NCI-H1436 treated with DMSO at 0.1 percent for 48 hours (cell line): ENCODE measurements around the gene PDZRN4.

Experiments
- DNase-seq: peaks from one replicate; lab custom pipeline; 2025; lab: John Stamatoyannopoulos, UW

PDZRN4 gene

DNA sequence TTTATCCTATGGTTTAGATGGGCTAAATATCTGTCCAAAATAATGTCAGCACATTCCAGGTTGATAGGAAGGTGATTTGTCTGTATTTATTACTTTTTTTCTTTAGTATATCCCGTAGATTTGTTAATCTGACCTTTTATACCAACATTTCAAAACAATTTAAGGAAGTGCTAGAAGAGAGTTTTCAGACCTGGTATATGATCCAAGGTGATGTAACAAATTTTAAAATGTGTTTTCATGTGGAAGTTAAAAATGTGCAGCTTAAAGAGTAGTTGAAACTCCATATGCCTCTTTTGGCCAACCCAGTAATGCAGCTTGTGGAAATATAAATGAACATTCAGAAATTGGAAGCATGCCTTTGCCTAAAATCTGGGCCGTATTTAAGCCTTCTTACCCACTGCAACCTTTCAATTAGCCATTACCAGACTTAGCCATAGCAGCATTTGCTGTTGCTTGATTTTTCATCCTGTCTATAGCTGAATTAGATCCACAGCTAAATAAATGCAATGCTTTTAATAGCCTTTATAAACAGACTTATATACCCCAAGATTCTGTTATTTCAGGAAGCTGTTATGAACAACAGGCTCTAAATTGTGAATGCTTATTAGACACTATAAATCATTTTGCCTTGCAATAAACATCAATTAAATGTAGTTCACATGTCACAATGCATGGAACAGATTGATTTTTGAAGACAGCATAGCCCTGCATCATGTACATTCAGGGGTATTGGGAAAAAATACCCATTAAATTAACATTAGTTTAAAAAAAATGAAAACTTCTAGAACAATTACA is 271.2 kb downstream of the PDZRN4 start:
- no peak for DNase-seq

GRCh38 chr12:41459906-41460214 is 271.7 kb downstream of the PDZRN4 start:
- no peak for DNase-seq

DNA sequence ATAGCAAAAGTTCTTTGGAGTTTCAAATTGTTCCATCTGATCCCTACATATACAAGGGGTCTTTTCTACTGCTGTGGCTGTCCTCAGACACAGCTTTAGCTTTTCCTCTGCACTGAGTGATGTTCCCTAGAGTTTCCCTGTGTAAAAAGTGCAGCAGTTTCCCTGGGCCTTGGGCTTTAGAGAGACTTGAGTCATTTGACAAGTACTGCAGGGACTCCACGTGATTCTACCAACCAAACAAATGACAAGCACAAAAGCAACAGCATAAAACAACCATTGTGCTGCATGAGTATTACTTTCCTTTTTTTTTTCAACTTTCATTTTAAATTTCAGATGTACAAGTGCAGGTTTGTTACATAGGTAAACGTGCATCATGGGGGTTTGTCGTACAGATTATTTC is 272.8 kb downstream of the PDZRN4 start:
- DNase-seq: no peak

GRCh38 chr12:41462312-41462711 is 274.2 kb downstream of the PDZRN4 start:
- DNase-seq: no peak

GRCh38 chr12:41465526-41465925 is 277.4 kb downstream of the PDZRN4 start:
- DNase-seq: no peak

- no peak for DNase-seq
Observed at GRCh38 chr12:41466300-41466699, 278.2 kb downstream of the PDZRN4 start.

DNA sequence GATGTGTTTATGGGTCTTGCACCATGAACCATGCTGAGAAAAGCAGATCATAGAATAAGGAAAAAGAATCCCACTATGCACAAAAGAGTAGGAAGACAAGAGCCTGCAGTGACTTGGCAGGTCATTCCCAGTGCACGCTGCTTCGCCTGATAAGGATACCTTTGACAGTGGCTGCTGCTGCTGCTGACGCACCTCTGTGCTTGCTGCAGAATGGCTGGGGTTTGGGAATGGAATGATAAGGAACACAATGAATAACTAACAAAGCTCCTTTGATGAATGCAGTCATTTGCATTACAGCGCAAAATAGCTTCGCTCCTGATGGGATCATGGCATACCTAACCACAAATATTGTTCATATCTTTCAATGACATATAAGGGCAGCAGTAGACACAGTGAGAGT is 278.7 kb downstream of the PDZRN4 start:
- DNase-seq: no peak

GRCh38 chr12:41467591-41468325 is 279.6 kb downstream of the PDZRN4 start:
- no peak for DNase-seq

DNA sequence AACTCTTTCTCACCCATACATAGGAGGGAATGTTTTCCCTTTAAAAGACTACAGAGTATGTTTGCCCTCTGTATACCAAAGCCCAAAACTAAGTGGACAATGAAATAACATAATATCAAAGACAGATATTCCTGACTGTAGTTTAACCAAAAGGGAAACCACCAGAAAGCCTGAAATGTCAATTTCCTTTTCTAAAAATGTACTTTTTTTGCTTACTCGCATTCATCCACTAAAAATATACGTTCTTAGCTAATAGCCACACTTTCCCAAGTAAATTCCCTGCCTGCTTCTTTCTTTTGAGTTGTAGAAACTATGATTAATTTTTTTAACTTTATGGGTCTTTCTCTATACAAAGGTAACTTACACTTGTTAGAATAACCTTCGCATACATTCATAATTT is 280.2 kb downstream of the PDZRN4 start:
- DNase-seq: no peak

GRCh38 chr12:41468756-41469155 is 280.6 kb downstream of the PDZRN4 start:
- no peak for DNase-seq

DNA sequence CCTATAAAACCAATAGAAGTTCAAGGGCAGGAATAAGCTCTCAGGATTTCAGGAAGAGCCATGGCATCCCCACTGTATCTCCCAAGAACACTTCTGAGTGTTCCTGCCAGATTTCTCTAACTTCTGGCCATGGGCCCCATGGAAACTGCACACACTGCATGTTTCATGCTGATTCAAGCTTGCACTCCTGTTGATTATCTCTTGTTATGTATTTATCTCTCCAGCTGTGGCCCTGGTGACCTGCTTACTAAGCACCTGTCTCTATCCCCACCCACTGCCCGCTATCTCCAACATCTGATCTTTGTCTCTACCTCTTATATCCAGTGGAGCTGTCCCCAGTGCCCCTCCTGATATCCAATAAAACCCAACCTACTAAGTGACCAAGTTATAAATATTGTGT is 285.3 kb downstream of the PDZRN4 start:
- DNase-seq: no peak

DNA sequence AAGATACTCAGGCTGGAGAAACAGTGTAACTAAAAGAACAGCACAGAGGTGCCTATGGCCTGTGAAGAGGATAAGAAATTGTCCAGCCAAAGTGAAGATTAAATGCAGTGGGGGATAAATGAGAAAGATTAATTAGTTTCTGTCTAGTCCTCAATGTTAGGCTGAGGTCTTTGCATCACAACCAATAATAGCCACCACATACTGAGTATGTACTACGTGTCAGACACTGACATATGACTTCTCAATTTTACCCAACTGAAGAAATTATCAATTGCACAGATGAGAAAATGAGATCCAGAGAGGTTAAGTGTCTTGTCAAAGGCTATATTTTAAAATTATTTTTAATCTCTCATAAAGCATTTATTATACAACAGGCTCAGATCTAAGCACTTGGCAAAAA is 285.9 kb downstream of the PDZRN4 start:
- no peak for DNase-seq

DNA sequence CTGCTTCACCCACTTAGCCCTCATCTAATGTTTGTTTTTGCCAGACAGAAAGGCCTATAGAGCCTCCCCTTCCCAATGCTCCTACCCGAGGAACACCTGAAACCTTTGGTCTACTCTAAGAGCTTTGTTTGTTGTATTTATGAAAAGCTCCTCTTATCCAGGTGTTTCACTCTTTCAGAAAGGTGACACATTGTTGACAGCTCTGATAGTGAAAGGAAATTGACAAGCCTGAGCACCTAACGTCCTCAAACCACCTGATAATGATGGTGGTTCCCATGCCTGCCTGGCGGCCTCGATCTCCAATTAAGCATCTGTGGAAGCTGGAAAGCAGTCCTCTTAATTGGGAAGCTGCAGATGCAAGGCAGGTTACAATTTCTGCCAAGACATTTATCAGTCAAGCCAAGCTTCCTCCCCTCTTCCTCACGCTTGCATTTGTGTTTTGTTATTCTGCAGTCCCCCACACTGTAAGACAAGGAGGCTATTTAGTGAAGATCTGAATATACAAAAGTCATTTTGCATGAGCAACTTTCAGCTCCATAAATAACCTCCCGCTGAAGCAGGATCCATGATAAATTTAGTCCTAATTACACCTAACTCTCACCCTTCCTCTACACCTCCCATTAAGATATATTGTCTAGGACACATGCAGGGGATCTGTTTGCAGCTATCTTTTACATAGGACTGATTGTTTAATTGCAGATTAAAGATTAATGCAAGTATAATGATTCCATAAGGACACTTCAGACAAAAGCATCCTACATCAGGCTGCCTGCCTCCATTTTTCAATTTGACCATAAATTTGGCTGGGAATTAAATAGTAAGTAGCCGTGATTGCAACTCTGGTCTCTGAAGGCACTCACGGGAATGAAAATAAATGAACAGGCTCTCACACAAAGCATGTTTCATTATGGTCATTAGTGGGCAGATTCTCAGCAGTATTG is 288.6 kb downstream of the PDZRN4 start:
- peak; percentile 19 for DNase-seq

- no peak for DNase-seq
Observed at GRCh38 chr12:41479426-41479825, 291.3 kb downstream of the PDZRN4 start.

- DNase-seq: no peak
Observed at GRCh38 chr12:41485203-41485602, 297.1 kb downstream of the PDZRN4 start.

GRCh38 chr12:41486718-41487117 is 298.6 kb downstream of the PDZRN4 start:
- DNase-seq: no peak

DNA sequence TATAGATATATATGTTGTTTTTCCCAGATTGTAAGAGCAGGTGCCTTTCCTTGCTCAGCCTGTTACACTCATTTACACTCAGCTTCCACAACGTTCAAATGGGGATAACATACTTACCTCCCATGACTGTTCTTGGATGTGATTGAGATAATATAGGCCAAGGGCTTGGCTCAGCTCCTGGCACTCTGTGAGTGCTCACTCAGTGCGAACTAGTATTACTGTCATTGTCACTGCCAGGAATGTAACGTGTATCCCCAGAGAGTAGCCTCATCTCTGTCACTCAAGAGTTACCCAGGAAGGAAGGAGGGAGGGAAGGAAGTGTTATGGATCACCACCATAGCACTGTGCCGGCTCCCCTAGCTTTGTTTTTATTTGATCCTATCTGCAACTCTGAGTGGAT is 307.9 kb downstream of the PDZRN4 start:
- DNase-seq: no peak

- DNase-seq: no peak
Observed at GRCh38 chr12:41497409-41497808, 309.3 kb downstream of the PDZRN4 start.

GRCh38 chr12:41504976-41505375 is 316.9 kb downstream of the PDZRN4 start:
- DNase-seq: no peak

GRCh38 chr12:41507286-41507685 is 319.2 kb downstream of the PDZRN4 start:
- DNase-seq: no peak

- DNase-seq: no peak
Observed at GRCh38 chr12:41509271-41510055, 321.3 kb downstream of the PDZRN4 start.

GRCh38 chr12:41510470-41510869 is 322.4 kb downstream of the PDZRN4 start:
- no peak for DNase-seq
